H1 (cell line): Measurements from ENCODE around the gene PTEN. TPM values are rescaled to one million over a fixed set of nuclear protein-coding genes. Genes with fewer than 3 reads are reported as not detected.

Experiments
- CTCF ChIA-PET: fragments of 300-600 bp; sonication (Branson Sonifier 250); formaldehyde crosslinking; loops from one replicate; lab custom pipeline; 2021; ENCODE audit not compliant: partially characterized antibody; lab: Charles Lee
- POLR2A ChIA-PET: fragments of 300-600 bp; sonication (Branson Sonifier 250); formaldehyde crosslinking; loops from one replicate; lab custom pipeline; 2021; ENCODE audit warnings: inconsistent platforms; ENCODE audit not compliant: partially characterized antibody; lab: Charles Lee
- DNase-seq, 2 experiments: peaks; one replicate each; pipeline versions ENCODE4 v3.0.0 to v3.0.0-alpha.2; 2010 to 2022; ENCODE audit warnings: low spot score in 2 of 2, low read depth in 1 of 2, mixed read lengths in 1 of 2
- FAIRE-seq: peaks from 2 replicates; lab custom pipeline; 2011; peaks lifted over from hg19 to GRCh38; lab: Jason Lieb, UNC
- H2AFZ ChIP-seq: 2 replicates; pipeline ENCODE4 v1.8.1; 2012; ENCODE audit warnings: low read length, inconsistent platforms
- H2AK5ac ChIP-seq: 2 replicates; pipeline ENCODE4 v1.6.1; 2013; ENCODE audit warnings: low read depth, low read length
- H2BK120ac ChIP-seq: replicated peaks from 2 replicates; pipeline ENCODE3; 2013; ENCODE audit warnings: low read depth, low read length, inconsistent platforms
- H2BK12ac ChIP-seq: 2 replicates; pipeline ENCODE4 v1.6.1; 2013; ENCODE audit warnings: low read depth, low read length
- H2BK15ac ChIP-seq: 2 replicates; pipeline ENCODE4 v1.6.1; 2013; ENCODE audit warnings: low read length
- H2BK20ac ChIP-seq: 2 replicates; pipeline ENCODE4 v1.6.1; 2013; ENCODE audit warnings: low read length
- H2BK5ac ChIP-seq: 2 replicates; pipeline ENCODE4 v1.6.1; 2013; ENCODE audit warnings: low read depth, low read length
- H3K14ac ChIP-seq: 2 replicates; pipeline ENCODE4 v1.6.1; 2013; ENCODE audit warnings: inconsistent platforms; ENCODE audit not compliant: insufficient read length
- H3K18ac ChIP-seq: 2 replicates; pipeline ENCODE4 v1.6.1; 2013; ENCODE audit warnings: low read length; ENCODE audit errors: extremely low read depth
- H3K23ac ChIP-seq: 2 replicates; pipeline ENCODE4 v1.6.1; 2013; ENCODE audit warnings: inconsistent platforms; ENCODE audit not compliant: insufficient read length
- H3K23me2 ChIP-seq: 2 replicates; pipeline ENCODE4 v1.6.1; 2013; ENCODE audit warnings: low read depth, low read length
- H3K27ac ChIP-seq: 2 replicates; pipeline ENCODE4 v1.6.1; 2011; ENCODE audit warnings: low read depth, low read length, inconsistent platforms
- H3K27me3 ChIP-seq, 4 experiments: replicated peaks in 1 of 4; 1 replicate in 1 of 4; 2 replicates in 3 of 4; pipeline versions ENCODE4 v1.6.1 to v1.8.1; 2011 to 2013; ENCODE audit warnings: low read length in 3 of 4, mild to moderate bottlenecking in 3 of 4, inconsistent platforms in 2 of 4, mixed read lengths in 2 of 4, moderate library complexity in 1 of 4; ENCODE audit not compliant: control insufficient read depth in 3 of 4, insufficient read depth in 3 of 4; ENCODE audit errors: extremely low read depth in 1 of 4
- H3K36me3 ChIP-seq, 4 experiments: 2 replicates each; pipeline versions ENCODE4 v1.6.1 to v1.8.1; 2011 to 2013; ENCODE audit warnings: mild to moderate bottlenecking in 4 of 4, low read length in 3 of 4, moderate library complexity in 2 of 4, control low read depth in 1 of 4, inconsistent platforms in 1 of 4; ENCODE audit not compliant: insufficient read depth in 4 of 4, control insufficient read depth in 2 of 4
- H3K4ac ChIP-seq: replicated peaks from 2 replicates; pipeline ENCODE3; 2013; ENCODE audit warnings: low read length, low read depth, mixed read lengths, inconsistent platforms; ENCODE audit not compliant: insufficient read length
- H3K4me1 ChIP-seq, 4 experiments: replicated peaks in 1 of 4; 1 replicate in 1 of 4; 2 replicates in 3 of 4; pipeline versions ENCODE4 v1.6.1 to v1.8.1; 2011 to 2013; ENCODE audit warnings: low read length in 3 of 4, inconsistent platforms in 2 of 4, mixed read lengths in 1 of 4; ENCODE audit not compliant: insufficient read depth in 4 of 4, control insufficient read depth in 3 of 4
- H3K4me2 ChIP-seq, 2 experiments: 2 replicates each; pipeline versions ENCODE4 v1.6.1 to v1.8.1; 2011 to 2013; ENCODE audit warnings: low read depth in 2 of 2, low read length in 2 of 2, control low read depth in 1 of 2, inconsistent platforms in 1 of 2, mild to moderate bottlenecking in 1 of 2; ENCODE audit not compliant: insufficient read depth in 1 of 2
- H3K4me3 ChIP-seq, 4 experiments: fragments of 200-600, 300-600 bp in 1 of 4; sonication (generic), shearing (Covaris generic), sonication (Bioruptor Twin) in 1 of 4; 2 replicates each; pipeline versions ENCODE4 v1.5.1 to v1.8.1; 2011 to 2016; ENCODE audit warnings: low read length in 4 of 4, low read depth in 3 of 4, control low read depth in 2 of 4, inconsistent platforms in 2 of 4, mild to moderate bottlenecking in 2 of 4, mixed read lengths in 1 of 4, moderate library complexity in 1 of 4; ENCODE audit not compliant: insufficient read depth in 2 of 4; ENCODE audit errors: extremely low read depth in 1 of 4
- H3K56ac ChIP-seq: replicated peaks from 2 replicates; pipeline ENCODE3; 2013; ENCODE audit warnings: low read depth, mild to moderate bottlenecking, mixed read lengths, low read length, inconsistent platforms; ENCODE audit not compliant: insufficient read length
- H3K79me1 ChIP-seq: 2 replicates; pipeline ENCODE4 v1.6.1; 2013; ENCODE audit warnings: low read depth, low read length, control low read depth
- H3K79me2 ChIP-seq, 2 experiments: 2 replicates each; pipeline versions ENCODE4 v1.6.1 to v1.8.1; 2012 to 2013; ENCODE audit warnings: low read length in 2 of 2, mild to moderate bottlenecking in 2 of 2, inconsistent platforms in 1 of 2; ENCODE audit not compliant: insufficient read depth in 2 of 2, control insufficient read depth in 1 of 2
- H3K9ac ChIP-seq, 4 experiments: replicated peaks in 1 of 4; 1 replicate in 1 of 4; 2 replicates in 3 of 4; pipeline versions ENCODE4 v1.6.1 to v1.8.1; 2011 to 2013; ENCODE audit warnings: low read depth in 3 of 4, low read length in 3 of 4, control low read depth in 2 of 4, mild to moderate bottlenecking in 2 of 4, moderate library complexity in 2 of 4, inconsistent platforms in 1 of 4; ENCODE audit errors: extremely low read depth in 1 of 4
- H3K9me3 ChIP-seq, 2 experiments: 2 replicates each; pipeline versions ENCODE4 v1.6.1 to v1.8.1; 2012 to 2013; ENCODE audit warnings: mild to moderate bottlenecking in 2 of 2, moderate library complexity in 2 of 2, control low read depth in 1 of 2, inconsistent platforms in 1 of 2, low read depth in 1 of 2, low read length in 1 of 2, mixed read lengths in 1 of 2; ENCODE audit not compliant: insufficient read depth in 2 of 2
- H4K20me1 ChIP-seq, 2 experiments: replicated peaks in 1 of 2; 2 replicates each; pipeline versions ENCODE3 to v1.8.1; 2011 to 2013; ENCODE audit warnings: inconsistent platforms in 2 of 2, low read length in 2 of 2, mild to moderate bottlenecking in 1 of 2; ENCODE audit not compliant: insufficient read depth in 2 of 2, control insufficient read depth in 1 of 2
- H4K5ac ChIP-seq: 2 replicates; pipeline ENCODE4 v1.6.1; 2013; ENCODE audit warnings: low read length, low read depth, mixed read lengths, inconsistent platforms; ENCODE audit not compliant: insufficient read length
- H4K8ac ChIP-seq: 2 replicates; pipeline ENCODE4 v1.8.0; 2013; ENCODE audit warnings: mild to moderate bottlenecking, moderate library complexity, low read length, inconsistent platforms; ENCODE audit not compliant: insufficient read depth; ENCODE audit errors: extremely low read depth
- H4K91ac ChIP-seq: replicated peaks from 2 replicates; pipeline ENCODE3; 2013; ENCODE audit warnings: low read length, mixed read lengths, inconsistent platforms; ENCODE audit not compliant: insufficient read length
- CEBPB ChIP-seq: IDR thresholded peaks from 2 replicates; pipeline ENCODE4 v1.6.1; 2012; ENCODE audit warnings: low read depth, low read length
- WGBS, 2 experiments: shearing (Covaris generic) in 1 of 2; methylation state at CpG; one replicate each; pipeline versions ENCODE4 v1.1.6 to v1.1.7; 2013 to 2015; ENCODE audit warnings: low lambda C conversion rate in 2 of 2, mixed read lengths in 2 of 2, inconsistent platforms in 1 of 2, low coverage in 1 of 2, missing lambda C conversion rate in 1 of 2; ENCODE audit not compliant: insufficient replicate concordance in 2 of 2, insufficient coverage in 1 of 2, insufficient read length in 1 of 2; ENCODE audit errors: extremely low coverage in 1 of 2, missing lambda C conversion rate in 1 of 2; 5-methylcytosine and 5-hydroxymethylcytosine counted together
- polyA plus RNA-seq, 7 experiments: library from polyadenylated mRNA; depleted of rRNA in 3 of 7; stranded (reverse) in 5 of 7; unstranded in 2 of 7; fragments of >200 nt in 5 of 7; fragments of 200-250 nt in 2 of 7; gene quantifications; 1 replicate in 5 of 7; 2 replicates in 1 of 7; 4 replicates in 1 of 7; pipeline versions ENCODE4 v1.2.1 to v1.2.3, GENCODE V29; 2011 to 2013; ENCODE audit warnings: missing spikeins in 2 of 7, mixed read lengths in 2 of 7
- total RNA-seq: library from RNA; stranded (reverse); fragmentation: NEBNext Ultra II Directional; extraction: Animal tissue kit (Norgen Biotek cat#: 25700); gene quantifications from 2 replicates; pipeline ENCODE4 v1.2.1, GENCODE V29; 2021
- TF ChIP-seq, protein P1 (sequence below): IDR thresholded peaks from 2 replicates; pipeline ENCODE4 v1.6.1; 2011; ENCODE audit warnings: low read depth, mild to moderate bottlenecking, low read length; ENCODE audit not compliant: insufficient read depth

Gene PTEN
- total and polyA plus RNA-seq, 2 of the 8 experiments (the other 6 are each of a cell fraction or from before 2014, with no cell fraction given) = 6.3 to 48.7 TPM

DNA sequence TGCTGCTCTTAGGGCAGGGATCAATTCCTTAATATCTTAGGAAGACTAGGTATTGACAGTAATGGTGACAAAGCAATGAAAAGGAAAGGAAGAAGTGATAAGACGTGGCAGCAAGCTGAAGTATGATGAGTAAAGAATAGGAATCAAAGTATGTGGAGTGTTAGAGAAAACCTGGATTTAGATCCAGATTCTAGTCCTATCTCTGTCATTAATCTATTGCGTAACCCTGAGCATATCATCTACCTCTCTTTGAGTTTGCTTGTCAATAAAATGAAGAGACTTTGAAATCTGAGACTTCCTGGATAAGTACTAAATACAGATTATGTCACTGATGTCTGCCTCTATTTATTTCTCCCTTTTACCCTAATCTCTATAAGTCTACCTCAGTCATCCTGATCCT lies 89.2 kb downstream of the PTEN start:
- ChIA-PET CTCF (interaction anchor here (0.8 to 0.9 kb wide), 2 partner anchors 11 to 27 kb away, joined by 3 read pairs; no protein-coding TSS in a partner anchor), POLR2A (interaction anchor here (0.7 to 1.4 kb wide), 5 partner anchors 10 to 90 kb away, joined by 3 to 7 read pairs (median 3); no protein-coding TSS in a partner anchor)
- Histone ChIP-seq H3K79me2 (peaks cover 0 to 3% of the 10 kb centered on the region in 2 experiments; a peak in 1 of 4 replicates), H2AFZ (no peak overlapping the region), H3K27me3 (no peaks in the 10 kb centered on the region), H4K20me1 (no peaks in the 10 kb centered on the region), H2AK5ac (no peak overlapping the region), H2BK120ac (no peak overlapping the region), H3K14ac (no peak overlapping the region), H3K36me3 (peaks cover 0 to 12% (median 4%) of the 10 kb centered on the region in 4 experiments; a peak in 3 of 8 replicates), H3K9ac (no peak overlapping the region), H2BK15ac (no peak overlapping the region), H3K4me3 (no peak overlapping the region), H3K18ac (no peak overlapping the region), H3K4me1 (no peaks in the 10 kb centered on the region), H3K4ac (no peak overlapping the region), H4K91ac (no peak overlapping the region), H4K8ac (no peak overlapping the region), H3K56ac (no peak overlapping the region), H3K23me2 (no peaks in the 10 kb centered on the region), H4K5ac (no peak overlapping the region), H3K27ac (no peak overlapping the region), H3K9me3 (no peaks in the 10 kb centered on the region), H2BK5ac (no peak overlapping the region), H3K4me2 (no peak overlapping the region), H2BK12ac (no peak overlapping the region), H3K23ac (no peak overlapping the region), H3K79me1 (no peaks in the 10 kb centered on the region), H2BK20ac (no peak overlapping the region)
- TF ChIP-seq, protein P1, sequence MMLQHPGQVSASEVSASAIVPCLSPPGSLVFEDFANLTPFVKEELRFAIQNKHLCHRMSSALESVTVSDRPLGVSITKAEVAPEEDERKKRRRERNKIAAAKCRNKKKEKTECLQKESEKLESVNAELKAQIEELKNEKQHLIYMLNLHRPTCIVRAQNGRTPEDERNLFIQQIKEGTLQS = no peak
- TF ChIP-seq CEBPB = peak; percentile 80; the same call in 1 of the 2 replicates
- no peak for FAIRE-seq
- WGBS, 2 experiments = 50% methylated on average over 2 of the region's 2 CpGs; no CpG with 5 or more reads in 1 of the 2 experiments
- DNase-seq = no peak
